Endothelial cell of hepatic sinusoid (primary cell): ENCODE measurements around the gene GFY.

Experiments
- in situ Hi-C: cut with HindIII; loops from 2 replicates; pipeline ENCODE4 v1.10.0; 2017; ENCODE audit warnings: low sequenced_read_pairs

The GFY gene

DNA sequence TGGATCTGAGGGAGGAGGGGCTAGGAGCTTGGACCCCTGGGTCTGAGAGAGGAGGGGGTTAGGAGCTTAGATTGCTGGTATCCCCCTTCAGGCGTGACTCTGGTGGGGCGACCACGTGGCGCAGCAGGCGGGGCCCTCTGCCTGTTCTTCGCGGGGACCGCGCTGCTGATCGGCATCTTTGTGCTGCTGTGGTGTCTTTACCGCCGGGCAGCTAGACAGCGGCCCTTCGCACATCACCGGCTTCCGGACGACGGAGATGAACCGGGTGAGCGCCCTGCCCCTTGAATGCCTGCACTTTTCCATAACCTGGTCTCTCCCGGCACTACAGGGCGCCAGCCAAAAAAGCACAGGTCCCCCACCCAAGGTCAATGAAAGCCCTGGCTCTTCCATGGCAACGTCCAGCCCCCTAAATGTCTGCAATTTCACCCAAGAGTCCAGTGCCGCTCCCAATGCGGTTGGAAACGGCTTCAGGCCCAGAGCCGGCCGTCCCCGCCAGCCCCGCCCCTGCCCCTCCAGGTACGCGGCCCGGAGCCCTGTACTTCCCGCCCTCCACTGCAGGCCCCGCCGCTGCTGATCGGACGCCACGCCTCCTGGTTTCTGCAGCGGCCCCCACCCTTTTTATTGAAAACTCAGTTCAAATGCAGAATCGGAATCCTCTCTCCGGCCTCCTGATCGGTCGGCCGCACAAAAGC lies 2.8 kb downstream of the GFY start:
- in situ Hi-C loops: loop anchor here (5.0 kb wide), 1 partner anchor 36 kb away; no protein-coding TSS in a partner anchor

DNA sequence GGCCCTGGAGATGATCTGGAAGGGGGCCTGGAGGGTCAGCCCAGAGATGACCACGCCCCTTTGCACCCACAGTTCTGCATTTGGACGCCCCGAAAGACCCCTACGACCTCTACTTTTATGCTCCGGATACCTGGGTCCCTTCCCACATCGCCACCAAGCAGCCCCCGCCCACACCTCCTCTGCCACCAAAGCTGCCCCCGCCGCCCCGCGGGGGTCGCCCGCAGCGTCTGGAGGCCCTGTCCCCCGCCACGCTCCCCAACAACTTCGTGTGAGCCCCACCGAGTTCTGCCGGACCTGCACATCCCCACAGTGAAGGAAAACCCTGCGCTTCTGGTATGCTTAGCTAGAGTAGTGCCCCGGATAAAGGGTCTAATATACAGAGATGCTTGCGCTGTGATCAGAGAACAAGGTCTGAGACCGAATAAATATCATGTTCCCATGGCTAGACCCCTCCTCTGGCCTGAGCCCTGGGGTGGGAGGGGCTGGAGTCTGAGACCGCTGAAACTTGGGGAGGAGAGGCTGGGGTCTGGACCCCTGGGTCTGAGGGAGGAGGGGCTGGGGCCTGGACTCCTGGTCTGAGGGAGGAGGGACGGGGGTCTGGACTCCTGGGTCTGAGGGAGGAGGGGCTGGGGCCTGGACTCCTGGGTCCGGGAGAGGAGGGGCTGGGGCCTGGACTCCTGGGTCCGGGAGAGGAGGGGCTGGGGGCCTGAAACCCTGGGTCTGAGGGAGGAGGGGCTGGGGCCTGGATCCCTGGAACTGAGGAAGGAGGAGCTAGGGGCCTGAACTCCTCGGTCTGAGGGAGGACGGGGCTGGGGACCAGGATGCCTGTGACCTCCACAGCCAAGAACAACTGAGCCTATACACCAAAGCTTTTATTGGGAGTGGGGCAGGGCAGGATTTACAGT lies 3.6 kb downstream of the GFY start:
- in situ Hi-C loops: loop anchor here (5.0 kb wide), 1 partner anchor 36 kb away; no protein-coding TSS in a partner anchor

DNA sequence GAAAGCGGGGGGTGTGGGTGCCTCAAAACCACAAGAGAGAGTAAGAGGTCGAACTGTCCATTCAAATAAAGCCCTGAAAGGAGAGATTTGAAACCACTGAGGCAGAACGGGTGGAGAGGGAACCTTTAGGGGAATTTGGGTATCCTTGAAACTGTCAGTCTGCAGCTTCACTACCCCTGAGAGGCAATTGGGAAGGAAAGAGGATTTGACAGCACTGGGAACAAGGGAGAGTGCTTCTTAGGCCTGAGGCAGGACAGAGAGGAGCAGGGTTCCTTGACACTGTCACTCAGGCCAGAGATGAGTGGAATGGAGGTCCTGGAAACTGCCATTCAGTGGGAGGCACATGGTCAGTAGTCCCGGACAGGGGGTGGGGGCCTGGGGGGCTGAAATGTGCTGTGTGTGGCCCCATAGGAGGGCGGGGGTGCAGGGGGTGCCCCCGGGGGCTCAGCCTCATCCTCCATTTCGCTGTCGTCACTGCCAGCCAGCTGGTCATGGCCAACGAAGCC lies 5.0 kb downstream of the GFY start:
- in situ Hi-C loops: no loop called here

DNA sequence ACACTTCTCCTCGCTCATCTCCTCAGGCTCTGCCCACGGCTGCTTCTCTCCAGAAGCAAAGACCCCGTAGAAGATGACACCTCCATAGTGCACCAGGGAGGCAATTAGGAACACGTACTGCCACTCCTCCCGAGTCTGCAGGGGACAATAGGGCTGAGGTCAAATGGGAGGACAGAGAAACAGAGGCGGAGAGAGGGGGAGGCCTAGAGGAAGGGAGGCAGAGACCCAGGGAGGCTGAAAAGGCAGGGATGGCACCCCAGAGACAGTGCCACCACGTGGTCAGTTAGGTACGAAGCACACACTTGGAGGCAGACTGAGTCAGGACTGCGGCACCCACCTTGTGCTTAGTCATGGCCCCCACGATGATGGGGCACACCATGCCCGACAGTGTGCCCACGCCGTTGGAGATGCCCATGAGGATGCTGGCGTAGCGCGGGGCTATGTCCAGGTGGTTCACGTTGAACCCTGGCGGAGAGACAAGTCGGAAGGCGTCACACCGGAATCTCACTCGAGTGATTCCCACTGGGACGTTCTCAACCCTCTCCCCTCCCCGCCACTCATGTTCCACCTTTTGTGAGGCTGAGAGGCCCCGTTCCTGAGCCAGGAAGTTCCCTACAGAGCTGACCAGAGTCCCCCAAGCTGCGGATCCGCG lies 5.6 kb downstream of the GFY start:
- in situ Hi-C loops: no loop called here

DNA sequence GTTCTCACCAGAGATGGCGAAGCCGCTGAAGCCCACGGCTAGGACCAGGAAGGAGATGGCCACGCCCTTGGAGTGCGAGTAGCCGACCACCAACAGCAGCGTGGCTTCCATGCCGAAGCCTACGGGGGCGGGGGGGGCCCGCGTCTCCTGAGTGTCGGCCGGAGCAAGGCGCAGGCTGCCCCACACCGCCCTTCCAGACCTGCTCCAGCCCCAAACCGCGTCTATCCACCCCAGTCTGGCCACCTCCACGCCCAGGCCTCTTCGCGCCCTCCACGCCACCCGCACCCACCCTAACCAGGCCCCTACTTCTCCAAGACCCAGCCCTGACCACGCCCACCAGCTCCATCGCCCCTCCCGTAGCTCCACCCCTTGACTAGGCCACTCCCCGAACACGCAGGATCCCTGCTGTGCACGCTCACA lies 6.2 kb downstream of the GFY start:
- in situ Hi-C loops: no loop called here

DNA sequence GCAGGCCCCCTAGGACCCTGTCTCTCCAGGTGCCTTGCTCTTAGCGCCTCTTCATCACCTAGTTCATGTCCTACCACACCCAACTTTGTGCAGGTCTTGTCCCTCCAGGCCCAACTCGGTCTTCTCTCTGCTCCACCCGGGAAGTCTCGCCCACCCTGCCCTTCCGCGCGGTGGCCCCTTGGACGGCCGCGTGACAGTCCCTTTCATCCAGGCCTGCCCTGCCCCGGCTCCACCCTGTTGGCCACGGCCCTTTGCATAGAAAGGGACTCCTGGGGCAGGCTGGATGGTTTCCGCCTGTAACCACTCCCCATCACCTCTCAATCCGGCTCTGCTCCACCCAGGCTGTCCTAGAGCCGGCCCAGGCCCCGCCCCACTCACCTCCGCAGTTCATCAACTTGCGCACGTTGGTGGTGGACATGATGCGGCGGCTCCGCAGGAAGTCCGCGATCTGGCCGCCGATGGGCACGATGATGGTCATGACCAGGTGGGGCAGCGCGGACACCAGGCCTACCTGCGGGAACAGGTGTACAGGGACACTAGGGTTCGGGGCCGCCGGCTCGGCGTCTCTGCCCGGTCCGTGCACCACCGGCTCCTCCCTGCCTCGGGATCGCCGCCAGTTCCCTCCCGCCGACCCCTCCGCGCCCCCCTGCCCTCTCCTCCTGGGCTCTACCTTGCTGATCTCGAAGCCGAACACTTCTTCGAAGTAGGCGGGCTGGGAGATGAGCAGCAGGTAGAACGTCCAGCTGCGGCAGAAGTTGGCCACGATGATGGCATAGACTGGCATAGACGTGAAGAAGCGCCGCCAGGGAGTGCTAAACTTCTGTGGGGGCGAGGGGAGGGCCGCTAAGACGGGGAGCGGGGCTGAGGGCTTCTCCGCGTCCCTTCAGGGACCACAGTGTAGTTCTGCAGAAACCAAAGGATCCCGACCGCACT lies 7.2 kb downstream of the GFY start:
- in situ Hi-C loops: no loop called here

DNA sequence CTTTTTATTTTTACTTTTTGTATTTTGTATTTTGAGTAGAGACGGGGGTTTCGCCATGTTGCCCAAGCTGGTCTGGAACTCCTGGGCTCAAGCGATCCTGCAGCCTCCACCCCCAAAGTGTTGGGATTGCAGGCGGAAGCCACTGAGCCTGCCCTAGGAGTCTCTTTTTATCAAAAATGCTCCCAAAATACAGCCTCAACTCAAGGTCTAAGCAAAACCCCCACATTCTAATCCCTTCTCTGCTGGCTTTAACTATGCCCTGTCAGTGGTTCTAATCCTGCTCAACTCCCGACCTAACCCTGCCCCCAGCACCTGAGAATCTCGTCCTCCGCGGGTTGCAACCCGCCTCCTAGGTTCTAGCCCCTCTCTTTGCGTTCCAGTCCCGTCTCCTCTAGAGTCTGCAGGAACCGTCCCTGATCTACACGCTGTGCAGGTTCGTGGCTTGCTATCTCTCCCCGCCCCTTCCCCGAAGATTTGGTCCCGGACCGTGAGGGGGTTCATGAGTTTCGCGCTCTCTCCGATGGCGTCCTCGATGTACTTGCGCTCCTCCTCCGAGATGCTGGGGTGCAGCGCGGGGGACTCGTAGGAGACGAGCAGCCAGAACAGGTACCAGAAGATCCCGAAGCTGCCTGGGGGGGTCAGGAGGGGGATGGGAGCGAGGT lies 8.2 kb downstream of the GFY start:
- in situ Hi-C loops: no loop called here

DNA sequence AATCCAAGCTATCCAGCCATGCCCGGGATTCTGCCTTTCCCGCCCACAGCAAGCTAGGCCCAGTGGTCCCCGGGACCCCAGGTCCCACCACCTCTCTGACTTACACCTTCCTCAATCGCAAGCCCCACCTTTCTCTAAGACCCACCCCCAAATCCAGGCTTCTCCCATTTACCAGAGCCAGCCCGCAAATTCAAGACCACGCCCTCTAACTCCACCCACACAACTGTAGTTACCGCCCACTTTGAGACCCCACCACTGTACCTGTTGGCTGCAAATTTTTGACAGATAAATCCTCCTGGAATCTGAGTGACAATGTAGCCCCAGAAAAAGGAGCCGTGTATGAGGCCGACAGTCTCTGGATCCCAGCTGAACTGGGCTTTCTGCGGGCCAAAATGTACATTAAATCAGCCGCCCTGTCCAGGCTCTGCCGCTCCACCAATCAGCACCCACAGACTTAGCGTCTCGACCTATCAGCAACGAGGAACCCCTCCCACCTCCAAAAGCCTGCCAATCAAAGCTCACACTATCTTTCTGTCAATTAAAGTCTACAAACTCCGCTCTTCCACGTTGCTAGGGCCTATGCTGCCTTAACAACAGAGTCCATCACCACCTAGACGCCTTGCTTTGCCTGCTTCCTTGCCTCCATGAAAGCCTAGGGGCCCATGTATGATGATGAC lies 9.9 kb downstream of the GFY start:
- in situ Hi-C loops: no loop called here

DNA sequence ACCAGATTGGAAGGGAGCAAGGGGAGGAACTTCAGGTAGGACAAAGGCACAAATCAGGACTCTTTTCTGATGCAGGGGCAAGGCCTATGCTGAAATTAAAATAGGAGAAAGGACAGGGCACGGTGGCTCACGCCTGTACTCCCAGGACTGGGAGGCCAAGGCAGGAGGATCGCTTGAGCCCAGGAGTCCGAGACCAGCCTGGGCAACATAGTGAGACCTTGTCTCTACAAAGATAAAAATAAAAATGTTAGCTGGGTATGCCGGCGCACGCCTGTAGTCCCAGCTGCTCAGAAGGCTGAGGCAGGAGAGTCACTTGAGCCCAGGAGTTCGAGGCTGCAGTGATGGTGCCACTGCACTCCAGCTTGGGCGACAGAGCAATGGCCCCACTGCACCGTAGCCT lies 10.5 kb downstream of the GFY start:
- in situ Hi-C loops: no loop called here

DNA sequence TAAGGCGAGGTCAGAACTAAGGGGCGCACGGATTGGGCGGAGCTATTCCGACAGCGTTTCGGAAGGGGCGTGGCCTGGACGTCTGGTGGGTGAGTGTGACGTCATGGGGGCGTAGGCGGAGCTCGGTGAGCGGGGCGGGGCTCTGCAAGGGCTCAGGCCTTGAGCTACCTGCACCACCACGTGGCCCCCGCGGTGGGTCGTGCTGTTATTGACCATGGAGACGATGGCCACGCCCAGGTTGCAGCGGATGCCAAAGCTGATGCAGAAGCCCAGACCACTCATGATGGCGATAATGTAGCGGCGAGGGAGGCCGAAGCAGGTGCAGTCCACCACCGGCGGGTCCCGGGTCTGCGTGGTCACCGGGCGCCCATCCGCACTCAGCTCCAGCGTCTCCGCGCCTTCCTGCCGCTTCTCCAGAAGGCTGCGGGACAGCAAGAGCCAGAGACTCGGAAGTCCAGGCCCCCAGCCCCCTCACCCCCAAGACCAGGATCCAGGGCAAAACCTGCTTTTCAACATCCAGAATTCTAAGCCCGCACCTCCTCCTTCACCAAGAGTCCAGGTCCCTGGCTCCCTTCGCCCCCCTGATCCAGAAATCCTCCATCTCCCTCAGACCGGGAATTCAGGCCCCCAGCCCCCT lies 11.3 kb downstream of the GFY start:
- in situ Hi-C loops: no loop called here

DNA sequence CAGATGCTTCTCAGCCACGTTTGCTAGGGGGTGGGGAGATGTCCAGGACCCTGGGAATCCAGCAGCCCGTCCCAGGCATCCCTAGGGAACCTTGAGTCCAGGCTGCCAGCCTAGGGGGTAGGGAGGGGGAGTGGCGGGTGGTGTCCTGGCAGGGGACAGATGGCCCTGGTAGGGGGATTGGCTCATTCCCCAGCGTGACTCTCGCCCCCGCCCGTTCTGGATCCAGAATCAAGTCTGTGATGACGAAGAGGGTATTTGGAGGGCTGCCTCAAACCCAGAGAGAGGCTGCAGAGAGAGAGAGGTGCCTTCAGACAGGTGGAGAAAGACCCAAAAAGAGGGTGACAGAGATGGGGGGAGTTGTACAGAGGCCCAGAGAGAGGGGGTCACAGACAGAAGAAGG lies 12.0 kb downstream of the GFY start:
- in situ Hi-C loops: no loop called here

DNA sequence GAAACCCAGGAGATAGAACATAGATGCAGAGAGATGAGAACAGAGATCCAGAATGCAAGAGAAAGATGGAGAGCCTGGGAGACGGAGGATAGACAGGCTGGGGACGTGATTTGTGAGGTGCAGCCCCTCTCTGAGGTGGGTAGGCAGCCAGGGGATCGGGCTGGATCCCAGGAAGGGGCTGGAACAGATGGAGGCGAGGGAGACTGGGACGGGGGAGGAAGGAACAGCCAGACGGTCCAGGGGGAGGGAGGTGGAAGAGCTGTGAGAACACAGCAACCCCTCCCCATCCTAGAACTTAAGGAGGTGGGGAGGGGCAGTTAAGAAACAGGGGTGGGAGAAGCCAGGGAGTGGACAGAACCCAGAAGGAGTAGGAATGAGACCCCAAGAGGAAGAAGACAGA lies 13.1 kb downstream of the GFY start:
- in situ Hi-C loops: no loop called here

DNA sequence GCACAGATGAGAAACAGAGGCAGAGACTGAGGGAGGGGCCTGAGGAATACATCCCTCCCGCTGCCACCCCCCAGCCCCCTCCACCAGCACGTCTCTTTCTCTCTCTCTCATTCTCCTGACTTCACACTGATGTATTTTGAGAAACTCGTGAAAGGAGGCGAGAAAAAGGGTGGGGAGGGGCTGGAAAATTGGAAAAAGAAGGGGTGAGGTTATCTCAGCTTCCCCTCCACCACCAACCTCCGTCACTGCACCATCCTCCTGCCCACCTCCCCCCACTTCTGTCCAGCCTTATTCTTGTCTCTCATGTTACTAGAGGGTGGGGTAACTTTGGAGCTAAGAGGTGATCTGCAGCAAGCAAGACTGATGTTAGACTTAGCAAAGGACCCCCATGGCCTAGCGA lies 14.6 kb downstream of the GFY start:
- in situ Hi-C loops: no loop called here

DNA sequence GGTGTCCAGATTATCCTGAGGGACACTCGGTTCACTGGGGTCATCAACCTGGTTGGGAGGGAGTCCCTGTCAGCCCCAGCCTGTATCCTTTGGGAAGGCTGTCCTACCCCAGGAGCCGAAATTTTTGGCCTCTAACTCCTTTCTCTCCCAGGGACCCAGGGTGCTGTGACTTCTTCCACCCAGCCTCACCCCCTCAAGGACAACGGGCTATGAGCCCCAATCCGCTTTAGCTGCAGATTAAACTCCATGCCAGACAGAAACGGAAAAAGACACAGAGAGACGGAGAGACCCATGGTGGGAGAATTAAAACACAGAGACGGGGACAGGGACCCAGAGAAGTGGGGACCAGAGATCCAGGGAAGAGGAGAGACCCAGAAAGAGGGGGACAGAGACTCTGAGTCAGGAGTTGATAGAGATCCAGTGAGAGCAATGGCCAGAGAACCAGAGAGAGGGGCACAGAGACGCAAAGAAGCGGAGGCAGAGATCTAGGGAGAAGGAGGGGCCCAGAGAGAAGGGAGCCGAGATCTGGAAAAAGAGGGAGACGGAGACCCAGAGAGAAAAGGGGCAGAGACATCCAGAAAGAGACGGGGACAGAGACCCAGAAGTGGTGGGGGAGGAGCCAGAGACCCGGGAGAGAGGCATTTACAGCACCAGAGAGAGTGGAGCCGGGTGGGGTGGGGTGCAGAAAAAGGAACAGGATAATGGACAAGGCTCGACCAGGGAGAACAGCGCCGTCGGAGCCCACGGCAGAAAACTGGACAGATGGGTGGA lies 15.4 kb downstream of the GFY start:
- in situ Hi-C loops: no loop called here

DNA sequence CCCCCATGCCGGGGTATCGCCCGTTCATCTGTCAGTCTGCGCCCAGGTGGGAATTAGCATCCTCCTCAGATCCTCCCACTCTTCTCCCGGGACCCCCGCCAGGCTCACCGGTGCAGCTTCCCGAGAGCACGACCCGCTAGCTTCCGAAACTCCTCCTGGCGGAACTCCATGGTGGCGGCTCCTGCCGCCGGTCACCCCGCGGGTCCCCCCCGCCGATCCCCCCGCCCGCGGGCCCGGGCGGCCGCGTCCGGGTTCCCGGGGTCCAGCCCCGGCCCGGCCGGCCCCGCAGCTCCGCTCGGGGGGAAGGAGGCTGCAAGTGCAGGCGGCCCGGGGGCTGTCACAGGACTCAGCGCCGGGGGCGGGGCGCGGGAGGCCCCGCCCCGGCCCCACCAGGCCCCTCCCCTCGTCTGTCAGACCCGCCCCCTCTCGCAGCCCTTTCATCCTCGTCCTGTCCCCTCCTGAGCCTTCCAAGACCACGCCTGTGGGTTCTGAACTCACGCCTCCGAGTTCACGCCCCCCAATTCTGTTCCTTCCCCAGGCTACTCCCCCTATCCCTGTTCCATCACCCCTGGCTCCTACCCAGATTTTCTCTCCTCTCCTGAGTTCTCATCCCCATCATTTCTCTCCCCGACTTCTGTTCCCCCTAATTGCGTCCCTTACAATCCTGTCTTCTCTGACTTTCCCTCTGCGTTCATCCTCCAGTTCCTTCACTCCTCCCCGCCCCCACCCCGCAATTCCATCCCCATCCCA lies 16.2 kb downstream of the GFY start, which contains the start of gene SLC17A7:
Gene SLC17A7 (minus strand): TSS at position 318 of the 750 bp plus-strand sequence. CDS start 148 bp downstream, at position 170.
- in situ Hi-C loops: no loop called here

DNA sequence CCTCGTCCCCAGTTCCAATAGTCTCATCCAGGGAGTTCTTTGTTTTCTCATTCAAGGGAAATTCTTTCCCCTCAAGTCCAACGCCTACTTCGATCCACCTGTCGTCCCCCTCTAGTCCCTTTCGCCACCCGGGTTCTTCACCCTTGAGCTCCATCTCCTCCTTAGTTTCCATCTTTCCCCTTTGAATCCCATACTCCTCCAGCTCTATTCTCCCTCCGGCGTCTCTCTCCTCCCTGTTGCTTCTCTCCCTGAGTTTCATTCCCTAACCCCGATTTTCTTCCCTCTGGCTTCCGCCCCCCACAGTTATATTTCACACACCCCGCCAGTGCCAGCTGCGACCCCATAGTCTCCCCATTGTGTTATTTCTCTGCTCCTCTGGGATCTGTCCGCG lies 16.8 kb downstream of the GFY start:
- in situ Hi-C loops: no loop called here

DNA sequence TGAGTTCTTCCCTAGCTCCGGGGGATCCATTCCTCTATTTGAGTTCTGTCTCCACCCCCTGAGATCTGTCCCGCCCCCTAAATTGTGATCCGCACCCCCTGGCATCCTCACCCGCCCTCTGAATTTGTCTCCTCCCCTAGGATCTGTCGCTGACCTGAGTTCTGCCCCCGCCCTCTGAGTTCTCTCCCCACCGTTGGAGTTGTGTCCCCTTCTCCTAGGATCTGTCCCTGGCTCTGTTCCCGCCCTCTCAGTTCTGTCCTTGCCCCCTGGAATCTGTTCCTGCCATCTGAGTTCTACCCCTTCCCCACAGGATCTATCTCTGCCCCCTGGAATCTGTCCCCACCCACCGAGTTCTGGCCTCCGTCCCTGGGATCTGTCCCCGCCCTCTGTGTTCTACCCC lies 17.2 kb downstream of the GFY start:
- in situ Hi-C loops: no loop called here
